GM21381 (cell line): ENCODE results near the gene ARHGAP45.

ENCODE experiments used
- ATAC-seq: cut with Tn5 transposase; IDR thresholded peaks from one replicate; pipeline ENCODE4 v1.9.1; 2021; ENCODE audit warnings: mild to moderate bottlenecking, moderate library complexity; ENCODE audit not compliant: unreplicated experiment

Gene ARHGAP45

GRCh38 chr19:1039646-1040475 lies 27.1 kb upstream of the ARHGAP45 start, which contains the start of gene ABCA7:
ABCA7 (plus strand) TSS chr19:1040107; CDS start chr19:1041362, 1,255 bp downstream.
- ATAC-seq, result peak; percentile 61

GRCh38 chr19:1040476-1041271 lies 26.3 kb upstream of the ARHGAP45 start:
- ATAC-seq, result peak; percentile 45

GRCh38 chr19:1041272-1041834 lies 25.6 kb upstream of the ARHGAP45 start:
- ATAC-seq, result no peak

- ATAC-seq, result no peak
Observed at GRCh38 chr19:1041835-1042685, 24.9 kb upstream of the ARHGAP45 start.

- ATAC-seq, result no peak
Observed at GRCh38 chr19:1042689-1043511, 24.1 kb upstream of the ARHGAP45 start.

GRCh38 chr19:1045247-1045603 lies 21.7 kb upstream of the ARHGAP45 start:
- ATAC-seq, result no peak

- no peak for ATAC-seq
Observed at GRCh38 chr19:1046117-1046626, 20.8 kb upstream of the ARHGAP45 start.

- no peak for ATAC-seq
Observed at GRCh38 chr19:1046836-1047695, 19.9 kb upstream of the ARHGAP45 start.

GRCh38 chr19:1047696-1048147 lies 19.2 kb upstream of the ARHGAP45 start:
- ATAC-seq, result no peak

GRCh38 chr19:1049106-1049505 lies 17.9 kb upstream of the ARHGAP45 start:
- no peak for ATAC-seq

- ATAC-seq, result no peak
Observed at GRCh38 chr19:1049800-1050199, 17.2 kb upstream of the ARHGAP45 start.

GRCh38 chr19:1050989-1051788 lies 15.8 kb upstream of the ARHGAP45 start:
- ATAC-seq, result no peak

GRCh38 chr19:1051791-1052190 lies 15.2 kb upstream of the ARHGAP45 start:
- ATAC-seq, result no peak

- ATAC-seq, result no peak
Observed at GRCh38 chr19:1052349-1052975, 14.5 kb upstream of the ARHGAP45 start.

GRCh38 chr19:1053176-1054101 lies 13.5 kb upstream of the ARHGAP45 start:
- ATAC-seq, result no peak
